ENCODE data around the gene C1QTNF4.
"Not testable (repeated sequence)": the region's sequence is repeated elsewhere in the genome, so short reads cannot be mapped to it uniquely, and the experiment has no call there.

The C1QTNF4 gene

GRCh38 chr11:47593934-47594855 lies at the start of gene C1QTNF4:
TSS of gene C1QTNF4 (minus strand) at chr11:47594411. CDS start at chr11:47590810, 3,601 bp downstream.
- no peak for TF ChIP-seq CTCF (IDR thresholded peaks at IDR 0.05; ENCODE audit: insufficient read depth, low read depth, low read length, missing control alignments)
- H3K4me3 ChIP-seq (ENCODE audit: low read length): no peak within 1 kb of the TSS
- no peak for DNase-seq (ENCODE audit: low read depth)

- peak; percentile 98 for DNase-seq (ENCODE audit: low read depth)
- H3K4me3 ChIP-seq (ENCODE audit: low read length): peak within 1 kb of the TSS; percentile 87
- peak; percentile 23 for TF ChIP-seq CTCF (IDR thresholded peaks at IDR 0.05; ENCODE audit: insufficient read depth, low read depth, low read length, missing control alignments)
Measured at GRCh38 chr11:47642099-47642855, 48.1 kb upstream of the C1QTNF4 start, which contains the start of gene MTCH2. TSS of gene MTCH2 (minus strand) at chr11:47642559. CDS start at chr11:47642465, 94 bp downstream.

GRCh38 chr11:47641600-47642098 lies 47.4 kb upstream of the C1QTNF4 start:
- DNase-seq (ENCODE audit: low read depth): peak; percentile 14
- no peak for TF ChIP-seq CTCF (IDR thresholded peaks at IDR 0.05; ENCODE audit: insufficient read depth, low read depth, low read length, missing control alignments)
- peak overlapping the region; percentile 87 for H3K4me3 ChIP-seq (ENCODE audit: low read length)

GRCh38 chr11:47640506-47640905 lies 46.3 kb upstream of the C1QTNF4 start:
- not testable (repeated sequence) for DNase-seq (ENCODE audit: low read depth); H3K4me3 ChIP-seq (ENCODE audit: low read length)

GRCh38 chr11:47636331-47636730 lies 42.1 kb upstream of the C1QTNF4 start:
- H3K4me3 ChIP-seq (ENCODE audit: low read length); DNase-seq (ENCODE audit: low read depth): not testable (repeated sequence)

GRCh38 chr11:47631473-47631872 lies 37.3 kb upstream of the C1QTNF4 start:
- no peak overlapping the region for H3K4me3 ChIP-seq (ENCODE audit: low read length)
- no peak for DNase-seq (ENCODE audit: low read depth)
- TF ChIP-seq CTCF (IDR thresholded peaks at IDR 0.05; ENCODE audit: insufficient read depth, low read depth, low read length, missing control alignments): no peak

- DNase-seq (ENCODE audit: low read depth): no peak
- TF ChIP-seq CTCF (IDR thresholded peaks at IDR 0.05; ENCODE audit: insufficient read depth, low read depth, low read length, missing control alignments): no peak
- no peak overlapping the region for H3K4me3 ChIP-seq (ENCODE audit: low read length)
Measured at GRCh38 chr11:47628026-47628425, 33.8 kb upstream of the C1QTNF4 start.

Measured in epithelial cell of esophagus (primary cell).